Measurements from ENCODE around the gene SKA2. TPM values are rescaled to one million over a fixed set of nuclear protein-coding genes. Genes with fewer than 3 reads are reported as not detected.

Gene SKA2
- total RNA-seq, 1 experiment from 2014 or later = 44.1 TPM

- Mint-ChIP-seq H3K36me3 (ENCODE audit: insufficient read depth, unreplicated experiment) (peaks cover 12% of the 10 kb centered on the region), H3K27ac (ENCODE audit: unreplicated experiment) (no peak overlapping the region), H3K9me3 (ENCODE audit: low read depth, unreplicated experiment) (no peaks in the 10 kb centered on the region), H3K27me3 (ENCODE audit: unreplicated experiment) (no peaks in the 10 kb centered on the region), H3K4me1 (ENCODE audit: low read depth, unreplicated experiment) (no peaks in the 10 kb centered on the region), H3K4me3 (ENCODE audit: low read depth, unreplicated experiment) (no peak overlapping the region)
- DNase-seq = no peak
- intact Hi-C loops (cut with micrococcal nuclease; ENCODE audit: unreplicated experiment) = no loop called here
- BruUV-seq (replicated peaks) = no TSS peak
- TF ChIP-seq CTCF (IDR thresholded peaks at IDR 0.05; ENCODE audit: unreplicated experiment) = no peak
- CTCF ChIA-PET = no interaction called here
These were observed 70.8 kb downstream of the SKA2 start for GRCh38 chr17:59084154-59084553.

- Mint-ChIP-seq H3K4me1 (ENCODE audit: low read depth, unreplicated experiment) (no peaks in the 10 kb centered on the region), H3K27ac (ENCODE audit: unreplicated experiment) (no peak overlapping the region), H3K36me3 (ENCODE audit: insufficient read depth, unreplicated experiment) (peaks cover under 1% of the 10 kb centered on the region), H3K27me3 (ENCODE audit: unreplicated experiment) (no peaks in the 10 kb centered on the region), H3K9me3 (ENCODE audit: low read depth, unreplicated experiment) (no peaks in the 10 kb centered on the region), H3K4me3 (ENCODE audit: low read depth, unreplicated experiment) (no peak overlapping the region)
- no TSS peak for BruUV-seq (replicated peaks)
- DNase-seq = no peak
- no peak for TF ChIP-seq CTCF (IDR thresholded peaks at IDR 0.05; ENCODE audit: unreplicated experiment)
- CTCF ChIA-PET = no interaction called here
- intact Hi-C loops (cut with micrococcal nuclease; ENCODE audit: unreplicated experiment) = no loop called here
These were observed 80.5 kb downstream of the SKA2 start for GRCh38 chr17:59074494-59074893.

- CTCF ChIA-PET = no interaction called here
- TF ChIP-seq CTCF (IDR thresholded peaks at IDR 0.05; ENCODE audit: unreplicated experiment) = no peak
- no peak for DNase-seq
- intact Hi-C loops (cut with micrococcal nuclease; ENCODE audit: unreplicated experiment) = no loop called here
- Mint-ChIP-seq H3K36me3 (ENCODE audit: insufficient read depth, unreplicated experiment) (no peaks in the 10 kb centered on the region), H3K4me3 (ENCODE audit: low read depth, unreplicated experiment) (no peak overlapping the region), H3K4me1 (ENCODE audit: low read depth, unreplicated experiment) (no peaks in the 10 kb centered on the region), H3K27me3 (ENCODE audit: unreplicated experiment) (no peaks in the 10 kb centered on the region), H3K9me3 (ENCODE audit: low read depth, unreplicated experiment) (no peaks in the 10 kb centered on the region), H3K27ac (ENCODE audit: unreplicated experiment) (no peak overlapping the region)
- no TSS peak for BruUV-seq (replicated peaks)
These were observed 81.0 kb downstream of the SKA2 start for GRCh38 chr17:59073972-59074371.

- Mint-ChIP-seq H3K27me3 (ENCODE audit: unreplicated experiment) (no peaks in the 10 kb centered on the region), H3K4me3 (ENCODE audit: low read depth, unreplicated experiment) (no peak overlapping the region), H3K4me1 (ENCODE audit: low read depth, unreplicated experiment) (no peaks in the 10 kb centered on the region), H3K9me3 (ENCODE audit: low read depth, unreplicated experiment) (no peaks in the 10 kb centered on the region), H3K27ac (ENCODE audit: unreplicated experiment) (no peak overlapping the region), H3K36me3 (ENCODE audit: insufficient read depth, unreplicated experiment) (no peaks in the 10 kb centered on the region)
- BruUV-seq (replicated peaks) = no TSS peak
- CTCF ChIA-PET = no interaction called here
- intact Hi-C loops (cut with micrococcal nuclease; ENCODE audit: unreplicated experiment) = no loop called here
- no peak for TF ChIP-seq CTCF (IDR thresholded peaks at IDR 0.05; ENCODE audit: unreplicated experiment)
- no peak for DNase-seq
These were observed 85.1 kb downstream of the SKA2 start for GRCh38 chr17:59069856-59070255.

GRCh38 chr17:59067756-59068155 lies 87.2 kb downstream of the SKA2 start:
- Mint-ChIP-seq H3K27ac (ENCODE audit: unreplicated experiment) (no peak overlapping the region), H3K4me3 (ENCODE audit: low read depth, unreplicated experiment) (no peak overlapping the region), H3K36me3 (ENCODE audit: insufficient read depth, unreplicated experiment) (no peaks in the 10 kb centered on the region), H3K27me3 (ENCODE audit: unreplicated experiment) (no peaks in the 10 kb centered on the region), H3K4me1 (ENCODE audit: low read depth, unreplicated experiment) (no peaks in the 10 kb centered on the region), H3K9me3 (ENCODE audit: low read depth, unreplicated experiment) (no peaks in the 10 kb centered on the region)
- no TSS peak for BruUV-seq (replicated peaks)
- DNase-seq = no peak
- CTCF ChIA-PET = no interaction called here
- no peak for TF ChIP-seq CTCF (IDR thresholded peaks at IDR 0.05; ENCODE audit: unreplicated experiment)
- intact Hi-C loops (cut with micrococcal nuclease; ENCODE audit: unreplicated experiment) = no loop called here

All from Calu3 (cell line).